Measurements from ENCODE around the gene GPC6. TPM values are rescaled to one million over a fixed set of nuclear protein-coding genes. Genes with fewer than 3 reads are reported as not detected.

GPC6 gene
- total RNA-seq, 1 experiment from 2014 or later = 0.22 TPM

DNA sequence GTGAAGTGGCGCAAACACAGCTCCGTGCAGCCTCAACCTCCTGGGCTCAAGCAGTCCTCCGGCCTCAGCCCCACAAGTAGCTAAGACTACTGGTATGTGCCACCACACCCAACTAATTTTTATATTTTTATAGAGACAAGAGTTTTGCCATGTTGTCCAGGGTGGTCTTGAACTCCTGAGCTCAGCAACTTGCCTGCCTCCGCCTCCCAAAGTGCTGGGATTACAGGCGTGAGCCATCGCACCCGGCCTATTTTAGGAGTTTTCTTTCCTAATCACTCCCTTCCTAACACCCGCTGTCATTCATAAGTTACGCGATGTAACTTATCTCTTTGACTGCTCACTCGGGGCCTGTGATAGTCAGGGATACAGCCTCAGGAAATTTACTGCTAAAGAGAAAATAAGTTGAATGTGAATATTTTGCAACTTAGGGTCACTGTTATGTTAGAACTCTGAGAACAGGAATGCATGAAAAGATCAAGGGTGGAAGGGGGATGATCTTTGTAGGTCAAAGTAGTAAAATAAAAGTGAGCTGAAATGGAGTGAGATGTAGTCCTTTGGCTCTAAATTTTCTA is 1112.6 kb downstream of the GPC6 start:
- intact Hi-C loops (cut with micrococcal nuclease) = no loop called here
- H3K79me2 ChIP-seq (ENCODE audit: insufficient read depth, low read length) = no peaks in the 10 kb centered on the region
- no peak overlapping the region for H3K4me2 ChIP-seq (ENCODE audit: low read length)
- H3K27me3 ChIP-seq (ENCODE audit: insufficient read depth, low read length) = no peaks in the 10 kb centered on the region
- POLR2A ChIA-PET = no interaction called here
- H4K20me1 ChIP-seq (ENCODE audit: insufficient read depth) = no peaks in the 10 kb centered on the region
- H3K9ac ChIP-seq (ENCODE audit: low read length) = no peak overlapping the region
- RAD21 ChIA-PET (ENCODE audit: low non-redundant PET in 1 of 2, low total read pairs in 2 of 2, uncharacterized antibody in 2 of 2, unreplicated experiment in 2 of 2) = no interaction called here
- CTCF ChIA-PET = no interaction called here
- BruUV-seq (replicated peaks) = no TSS peak
- DNase-seq (ENCODE audit: low read depth, low spot score) (no peak), ATAC-seq (no peak)
- no peak for TF ChIP-seq SP1 (IDR thresholded peaks at IDR 0.05; ENCODE audit: low read depth)
- no peak for TF ChIP-seq ELF1 (IDR thresholded peaks at IDR 0.05; ENCODE audit: borderline replicate concordance, low read depth)
- no peak for TF ChIP-seq EZH2phosphoT487 (IDR thresholded peaks at IDR 0.05; ENCODE audit: borderline replicate concordance)
- TF ChIP-seq, protein P1, sequence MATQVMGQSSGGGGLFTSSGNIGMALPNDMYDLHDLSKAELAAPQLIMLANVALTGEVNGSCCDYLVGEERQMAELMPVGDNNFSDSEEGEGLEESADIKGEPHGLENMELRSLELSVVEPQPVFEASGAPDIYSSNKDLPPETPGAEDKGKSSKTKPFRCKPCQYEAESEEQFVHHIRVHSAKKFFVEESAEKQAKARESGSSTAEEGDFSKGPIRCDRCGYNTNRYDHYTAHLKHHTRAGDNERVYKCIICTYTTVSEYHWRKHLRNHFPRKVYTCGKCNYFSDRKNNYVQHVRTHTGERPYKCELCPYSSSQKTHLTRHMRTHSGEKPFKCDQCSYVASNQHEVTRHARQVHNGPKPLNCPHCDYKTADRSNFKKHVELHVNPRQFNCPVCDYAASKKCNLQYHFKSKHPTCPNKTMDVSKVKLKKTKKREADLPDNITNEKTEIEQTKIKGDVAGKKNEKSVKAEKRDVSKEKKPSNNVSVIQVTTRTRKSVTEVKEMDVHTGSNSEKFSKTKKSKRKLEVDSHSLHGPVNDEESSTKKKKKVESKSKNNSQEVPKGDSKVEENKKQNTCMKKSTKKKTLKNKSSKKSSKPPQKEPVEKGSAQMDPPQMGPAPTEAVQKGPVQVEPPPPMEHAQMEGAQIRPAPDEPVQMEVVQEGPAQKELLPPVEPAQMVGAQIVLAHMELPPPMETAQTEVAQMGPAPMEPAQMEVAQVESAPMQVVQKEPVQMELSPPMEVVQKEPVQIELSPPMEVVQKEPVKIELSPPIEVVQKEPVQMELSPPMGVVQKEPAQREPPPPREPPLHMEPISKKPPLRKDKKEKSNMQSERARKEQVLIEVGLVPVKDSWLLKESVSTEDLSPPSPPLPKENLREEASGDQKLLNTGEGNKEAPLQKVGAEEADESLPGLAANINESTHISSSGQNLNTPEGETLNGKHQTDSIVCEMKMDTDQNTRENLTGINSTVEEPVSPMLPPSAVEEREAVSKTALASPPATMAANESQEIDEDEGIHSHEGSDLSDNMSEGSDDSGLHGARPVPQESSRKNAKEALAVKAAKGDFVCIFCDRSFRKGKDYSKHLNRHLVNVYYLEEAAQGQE (IDR thresholded peaks at IDR 0.05; ENCODE audit: low read depth) = no peak
- no peak for TF ChIP-seq JUND (IDR thresholded peaks at IDR 0.05)
- TF ChIP-seq FOSL1 (IDR thresholded peaks at IDR 0.05; ENCODE audit: low read depth) = no peak
- no peak for TF ChIP-seq MAX (IDR thresholded peaks at IDR 0.05)
- no peak for TF ChIP-seq CBX3 (IDR thresholded peaks at IDR 0.05; ENCODE audit: low read depth)
- TF ChIP-seq RAD21 (IDR thresholded peaks at IDR 0.05; ENCODE audit: low read depth) = no peak
- H3K9me3 ChIP-seq (ENCODE audit: control insufficient read depth in 1 of 2, insufficient read depth in 1 of 2, low read depth in 1 of 2, low read length in 2 of 2) = no peaks in the 10 kb centered on the region; a peak in 1 of 4 replicates
- no peaks in the 10 kb centered on the region for H3K9me2 ChIP-seq (ENCODE audit: insufficient read depth)
- no peak overlapping the region for H3K27ac ChIP-seq (ENCODE audit: low read depth, low read length)
- no peak overlapping the region for H3K4me3 ChIP-seq (replicated peaks in 1 of 2; ENCODE audit: low read depth in 1 of 2, low read length in 2 of 2)
- H2AFZ ChIP-seq (ENCODE audit: low read depth, low read length, poor library complexity, severe bottlenecking) = no peak overlapping the region
- no peaks in the 10 kb centered on the region for H3K36me3 ChIP-seq (ENCODE audit: control insufficient read depth in 1 of 2, insufficient read depth in 2 of 2, low read length in 2 of 2)
- H3K4me1 ChIP-seq (ENCODE audit: control insufficient read depth in 1 of 2, insufficient read depth in 2 of 2, low read length in 2 of 2) = no peaks in the 10 kb centered on the region
